Measurements from ENCODE around the gene SYTL3. TPM values are rescaled to one million over a fixed set of nuclear protein-coding genes. Genes with fewer than 3 reads are reported as not detected.

SYTL3 gene
- total and polyA plus RNA-seq, 2 experiments from 2014 or later: 0.07 TPM; not detected in 1

DNA sequence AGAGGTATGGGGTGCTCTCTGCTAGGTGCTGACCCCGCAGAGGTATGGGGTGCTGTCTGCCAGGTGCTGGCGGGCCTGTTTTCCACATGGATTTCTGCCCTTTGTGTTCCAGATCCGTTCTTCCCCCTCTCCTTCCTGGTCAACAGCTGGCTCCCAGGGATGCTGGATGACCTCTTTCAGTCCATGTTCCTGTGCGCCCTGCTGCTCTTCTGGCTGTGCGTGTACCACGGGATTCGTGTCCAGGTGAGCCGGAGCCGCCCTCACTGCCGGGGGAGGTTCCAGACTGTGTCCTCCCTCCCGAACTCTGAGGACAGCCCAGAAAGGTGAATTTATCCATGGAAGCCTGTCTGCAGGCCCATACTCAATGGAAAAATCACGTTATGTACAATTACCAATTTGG is 41.6 kb upstream of the SYTL3 start (continued):
- no peak for TF ChIP-seq REST (IDR thresholded peaks at IDR 0.05; ENCODE audit: unreplicated experiment)
- TF ChIP-seq, protein P1, sequence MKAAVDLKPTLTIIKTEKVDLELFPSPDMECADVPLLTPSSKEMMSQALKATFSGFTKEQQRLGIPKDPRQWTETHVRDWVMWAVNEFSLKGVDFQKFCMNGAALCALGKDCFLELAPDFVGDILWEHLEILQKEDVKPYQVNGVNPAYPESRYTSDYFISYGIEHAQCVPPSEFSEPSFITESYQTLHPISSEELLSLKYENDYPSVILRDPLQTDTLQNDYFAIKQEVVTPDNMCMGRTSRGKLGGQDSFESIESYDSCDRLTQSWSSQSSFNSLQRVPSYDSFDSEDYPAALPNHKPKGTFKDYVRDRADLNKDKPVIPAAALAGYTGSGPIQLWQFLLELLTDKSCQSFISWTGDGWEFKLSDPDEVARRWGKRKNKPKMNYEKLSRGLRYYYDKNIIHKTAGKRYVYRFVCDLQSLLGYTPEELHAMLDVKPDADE (IDR thresholded peaks at IDR 0.05): no peak

DNA sequence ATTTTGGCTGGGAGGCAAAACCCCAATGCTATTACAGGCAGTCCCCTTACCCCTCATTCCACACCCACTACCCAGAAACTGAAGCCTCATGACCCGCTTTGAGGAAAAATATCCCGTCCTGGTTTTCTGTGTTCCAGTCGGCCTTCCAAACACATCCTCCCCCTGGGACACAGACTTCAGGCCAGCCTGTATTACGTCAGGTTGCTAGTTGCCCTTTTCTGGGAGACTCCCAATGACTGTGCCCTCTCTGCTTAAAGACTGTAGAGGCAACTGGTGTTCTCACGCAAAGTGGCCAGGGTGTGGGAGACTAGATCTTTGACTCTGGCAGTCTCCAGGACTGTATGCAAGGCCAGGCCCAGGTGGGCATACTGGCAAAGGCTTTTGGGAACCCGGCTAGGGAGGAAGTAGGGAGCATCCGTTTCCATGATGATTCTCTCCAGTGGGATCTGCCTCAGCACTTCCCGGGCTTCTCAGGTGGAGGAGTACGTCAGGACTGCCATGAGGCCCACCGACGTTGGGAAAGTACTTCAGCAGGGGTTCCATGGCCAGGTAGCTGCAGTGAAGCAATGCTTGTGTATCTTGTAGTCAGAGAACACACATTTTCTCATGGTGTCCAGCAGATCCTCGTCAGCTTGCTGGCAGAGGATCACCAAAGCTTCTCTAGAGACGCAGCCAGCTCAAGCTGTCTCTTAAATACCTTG is 40.2 kb upstream of the SYTL3 start:
- peaks cover 5% of the 10 kb centered on the region for H3K27me3 Mint-ChIP-seq (ENCODE audit: insufficient read depth, low read depth, poor library complexity)
- no peak for ATAC-seq
- H3K27me3 ChIP-seq (ENCODE audit: insufficient read depth): no peaks in the 10 kb centered on the region
- peaks cover 76% of the 10 kb centered on the region for H3K36me3 Mint-ChIP-seq (ENCODE audit: low read depth)
- H3K36me3 ChIP-seq (ENCODE audit: insufficient read depth): peaks cover 4% of the 10 kb centered on the region
- no peak overlapping the region for H3K4me2 ChIP-seq
- no peaks in the 10 kb centered on the region for H3K9me3 Mint-ChIP-seq
- H3K4me3 ChIP-seq: no peak overlapping the region
- no peaks in the 10 kb centered on the region for H3K9me2 ChIP-seq (ENCODE audit: insufficient read depth)
- DNase-seq (ENCODE audit: low spot score): no peak
- H4K20me1 ChIP-seq (replicated peaks; ENCODE audit: insufficient read depth): no peaks in the 10 kb centered on the region
- peaks cover 4% of the 10 kb centered on the region; the same call in 1 of the 2 replicates for H3F3A ChIP-seq (replicated peaks; ENCODE audit: low read depth)
- no peak overlapping the region for H2AFZ ChIP-seq
- peaks cover 22% of the 10 kb centered on the region for H3K4me1 Mint-ChIP-seq
- no peak overlapping the region for H3K4me3 Mint-ChIP-seq
- no peak overlapping the region for H3K27ac Mint-ChIP-seq
- peaks cover 2% of the 10 kb centered on the region; the same call in 1 of the 2 replicates for H3K79me2 ChIP-seq (replicated peaks; ENCODE audit: insufficient read depth)
- H3K27ac ChIP-seq (ENCODE audit: low read depth): peak overlapping the region; percentile 92; the same call in 1 of the 2 replicates
- H3K4me1 ChIP-seq (ENCODE audit: insufficient read depth): peaks cover 9% of the 10 kb centered on the region
- TF ChIP-seq ZNF331 (CRISPR knock-in tag; IDR thresholded peaks at IDR 0.05; ENCODE audit: low read depth) (no peak), POLR2AphosphoS5 (IDR thresholded peaks at IDR 0.05; ENCODE audit: low read depth) (no peak), CREB1 (CRISPR knock-in tag; IDR thresholded peaks at IDR 0.05; ENCODE audit: low read depth) (no peak), REST (IDR thresholded peaks at IDR 0.05; ENCODE audit: unreplicated experiment) (no peak), ZNF114 (CRISPR knock-in tag; IDR thresholded peaks at IDR 0.05) (no peak)
- TF ChIP-seq, protein P2, sequence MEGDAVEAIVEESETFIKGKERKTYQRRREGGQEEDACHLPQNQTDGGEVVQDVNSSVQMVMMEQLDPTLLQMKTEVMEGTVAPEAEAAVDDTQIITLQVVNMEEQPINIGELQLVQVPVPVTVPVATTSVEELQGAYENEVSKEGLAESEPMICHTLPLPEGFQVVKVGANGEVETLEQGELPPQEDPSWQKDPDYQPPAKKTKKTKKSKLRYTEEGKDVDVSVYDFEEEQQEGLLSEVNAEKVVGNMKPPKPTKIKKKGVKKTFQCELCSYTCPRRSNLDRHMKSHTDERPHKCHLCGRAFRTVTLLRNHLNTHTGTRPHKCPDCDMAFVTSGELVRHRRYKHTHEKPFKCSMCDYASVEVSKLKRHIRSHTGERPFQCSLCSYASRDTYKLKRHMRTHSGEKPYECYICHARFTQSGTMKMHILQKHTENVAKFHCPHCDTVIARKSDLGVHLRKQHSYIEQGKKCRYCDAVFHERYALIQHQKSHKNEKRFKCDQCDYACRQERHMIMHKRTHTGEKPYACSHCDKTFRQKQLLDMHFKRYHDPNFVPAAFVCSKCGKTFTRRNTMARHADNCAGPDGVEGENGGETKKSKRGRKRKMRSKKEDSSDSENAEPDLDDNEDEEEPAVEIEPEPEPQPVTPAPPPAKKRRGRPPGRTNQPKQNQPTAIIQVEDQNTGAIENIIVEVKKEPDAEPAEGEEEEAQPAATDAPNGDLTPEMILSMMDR (conservative IDR thresholded peaks at IDR 0.05; ENCODE audit: low read depth in 2 of 2): no peak
- TF ChIP-seq, protein P1 (IDR thresholded peaks at IDR 0.05): no peak
